NCI-H128 (cell line): Measurements from ENCODE around the gene KLHL40.

ENCODE experiments used
- DNase-seq: peaks from one replicate; lab custom pipeline; 2025; ENCODE audit not compliant: unreplicated experiment; lab: John Stamatoyannopoulos, UW

KLHL40 gene

DNA sequence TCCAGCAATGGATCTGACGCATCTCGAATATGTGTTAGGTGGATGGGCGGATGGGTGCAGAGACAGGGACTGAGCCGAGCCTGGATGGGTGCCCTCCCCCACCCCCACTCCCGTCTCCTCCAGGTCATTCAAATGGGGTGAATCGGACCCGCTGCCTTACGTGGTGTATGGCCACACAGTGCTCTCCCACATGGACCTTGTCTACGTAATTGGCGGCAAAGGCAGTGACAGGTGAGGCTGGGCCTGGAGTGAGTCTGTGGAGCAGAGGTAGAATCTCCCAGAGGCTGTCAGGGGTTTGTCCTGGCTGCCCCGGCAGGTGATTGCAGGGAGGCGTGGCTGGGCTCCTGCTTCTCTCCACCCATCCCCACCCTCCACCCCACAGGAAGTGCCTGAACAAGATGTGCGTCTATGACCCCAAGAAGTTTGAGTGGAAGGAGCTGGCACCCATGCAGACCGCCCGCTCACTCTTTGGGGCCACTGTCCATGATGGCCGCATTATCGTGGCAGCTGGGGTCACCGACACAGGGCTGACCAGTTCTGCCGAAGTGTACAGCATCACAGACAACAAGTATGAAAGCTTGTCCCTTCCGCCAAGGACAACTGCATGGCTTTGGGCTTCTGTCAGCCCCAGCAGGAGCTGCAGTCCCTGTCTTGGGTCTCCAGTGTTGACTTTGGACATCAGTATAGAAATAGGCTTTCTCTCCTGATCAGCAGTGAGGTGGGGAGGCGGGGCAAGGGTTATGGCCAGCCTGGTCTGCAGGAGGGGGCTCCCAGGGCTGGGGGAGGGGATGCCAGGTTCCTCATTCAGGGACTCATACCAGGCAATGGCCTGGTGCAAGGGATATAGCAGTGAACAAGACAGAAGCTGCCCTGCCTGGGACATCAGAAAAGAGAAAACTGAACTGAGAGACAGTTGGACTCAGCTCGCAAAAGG, 3.4 kb downstream of the KLHL40 start:
- DNase-seq, result no peak

DNA sequence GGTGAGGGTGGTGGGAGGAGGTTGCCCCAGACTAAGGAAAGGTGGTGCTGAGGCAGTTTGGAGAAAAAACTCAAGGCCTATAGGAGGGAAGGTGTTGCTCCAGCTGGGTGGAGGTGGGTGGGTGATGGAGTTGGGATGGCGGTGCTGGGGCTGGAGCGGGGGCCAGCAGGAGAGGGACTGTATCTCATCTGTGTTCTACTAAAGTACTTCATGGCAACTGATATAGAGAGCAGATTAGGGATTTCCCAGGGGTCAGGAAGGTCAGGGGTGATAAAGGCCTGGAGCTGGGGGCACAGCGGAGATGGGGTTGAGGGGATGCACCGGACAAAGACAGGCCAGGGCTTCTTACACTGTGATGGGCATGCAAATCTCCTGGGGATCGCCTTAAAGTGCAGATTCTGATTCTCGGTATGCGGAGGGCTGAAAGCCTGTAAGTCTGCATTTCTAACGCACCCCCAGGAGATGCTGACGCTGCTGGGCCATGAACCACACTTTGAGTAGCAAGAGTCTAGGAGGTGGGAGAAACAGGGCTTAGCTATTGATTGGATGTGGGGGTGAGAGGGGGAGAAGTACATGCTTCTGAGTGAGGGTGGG, 4.2 kb downstream of the KLHL40 start:
- no peak for DNase-seq

DNA sequence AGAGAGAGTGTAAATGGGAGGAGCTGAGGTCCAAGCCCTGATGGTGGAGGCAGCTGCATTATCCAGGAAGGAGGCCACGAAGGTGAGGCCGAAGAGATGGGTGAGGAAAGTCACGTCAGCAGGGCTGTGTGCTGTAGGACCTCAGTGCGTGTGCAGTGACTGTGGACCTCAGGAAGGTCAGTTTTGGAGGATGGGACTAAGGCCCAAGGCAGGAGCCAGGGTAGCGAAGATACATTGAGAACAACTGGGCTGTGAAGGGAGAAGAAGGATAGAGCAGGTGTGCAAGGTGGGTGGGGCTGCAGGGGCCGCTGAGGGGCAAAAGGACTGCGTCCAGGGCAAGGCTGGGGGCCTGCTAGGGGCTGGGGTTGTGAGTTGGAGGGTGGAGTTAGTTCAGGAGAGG, 4.9 kb downstream of the KLHL40 start:
- no peak for DNase-seq

DNA sequence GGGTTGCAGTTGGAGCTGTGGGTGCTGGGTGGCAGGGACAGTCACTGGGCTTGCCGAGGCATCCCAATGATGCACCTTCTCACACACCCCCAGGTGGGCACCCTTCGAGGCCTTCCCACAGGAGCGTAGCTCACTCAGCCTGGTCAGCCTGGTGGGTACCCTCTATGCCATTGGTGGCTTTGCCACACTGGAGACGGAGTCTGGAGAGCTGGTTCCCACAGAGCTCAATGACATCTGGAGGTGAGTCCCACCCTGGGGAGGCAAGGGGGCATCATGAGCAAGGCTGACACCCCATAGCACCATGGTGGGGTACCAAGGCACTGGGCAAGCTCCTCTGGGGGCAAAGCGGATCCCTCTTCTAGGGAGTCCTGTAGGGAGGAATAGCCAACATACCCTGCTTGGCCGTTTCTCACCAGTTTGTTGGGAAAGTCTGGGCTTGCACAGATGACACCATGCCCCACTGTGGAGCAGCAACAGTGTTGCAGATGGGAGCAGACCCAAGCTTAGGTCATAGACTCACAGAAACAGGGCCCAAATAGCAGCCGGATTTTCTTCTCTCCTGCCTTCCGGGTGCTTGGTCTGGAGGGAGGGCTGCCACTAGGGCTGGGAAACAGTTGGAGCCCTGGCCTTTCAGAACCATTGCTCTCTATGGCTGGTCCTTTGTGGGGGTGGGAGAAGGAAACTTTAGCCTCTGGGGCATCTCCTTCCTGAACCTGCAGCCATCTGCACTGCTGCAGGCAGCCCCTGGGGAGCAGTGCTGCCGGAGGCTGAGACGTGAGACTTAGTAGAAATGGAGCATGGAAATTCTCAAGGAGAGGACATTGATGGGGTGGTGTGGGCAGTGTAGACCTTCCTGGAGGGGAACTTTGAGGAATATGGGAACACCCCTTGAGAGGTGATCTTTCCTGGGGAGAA, 5.7 kb downstream of the KLHL40 start:
- no peak for DNase-seq

DNA sequence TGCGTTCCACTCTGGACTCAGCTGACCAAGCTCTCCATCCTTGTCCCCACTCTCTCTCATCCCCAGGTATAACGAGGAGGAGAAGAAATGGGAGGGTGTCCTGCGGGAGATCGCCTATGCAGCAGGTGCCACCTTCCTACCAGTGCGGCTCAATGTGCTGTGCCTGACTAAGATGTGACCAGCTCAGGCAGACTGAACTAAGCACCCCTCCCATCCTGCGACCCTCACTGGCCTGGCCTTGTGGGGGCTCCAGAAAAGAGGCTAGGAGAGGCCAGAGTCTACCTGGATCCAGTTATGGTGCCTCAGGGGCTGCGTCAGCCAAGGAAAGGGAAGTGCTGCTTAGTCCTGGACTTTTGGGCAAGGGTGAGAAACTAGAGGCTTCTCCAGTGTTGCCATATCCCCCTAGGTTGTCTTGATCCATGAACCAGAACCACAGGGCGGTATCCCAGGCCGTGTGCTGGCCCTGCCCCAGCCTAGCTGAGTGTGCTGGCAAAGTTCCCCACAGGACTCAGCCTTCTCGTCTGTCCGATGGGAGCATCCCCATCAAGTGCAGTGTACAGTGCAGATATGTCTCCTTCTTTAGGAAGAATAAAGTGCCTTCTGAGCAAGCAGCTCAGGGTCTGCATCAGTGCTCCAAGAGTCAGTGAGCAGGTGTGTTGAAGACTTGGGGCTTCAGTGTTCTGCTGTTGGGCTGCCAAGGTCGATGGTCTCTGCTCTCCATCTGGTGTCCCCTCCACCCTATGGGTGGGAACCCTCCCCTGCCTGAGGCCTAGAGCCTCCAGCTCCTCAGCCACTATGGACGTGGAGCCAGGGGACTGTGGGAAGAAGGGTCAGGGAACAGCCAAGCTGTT, 6.7 kb downstream of the KLHL40 start:
- no peak for DNase-seq

DNA sequence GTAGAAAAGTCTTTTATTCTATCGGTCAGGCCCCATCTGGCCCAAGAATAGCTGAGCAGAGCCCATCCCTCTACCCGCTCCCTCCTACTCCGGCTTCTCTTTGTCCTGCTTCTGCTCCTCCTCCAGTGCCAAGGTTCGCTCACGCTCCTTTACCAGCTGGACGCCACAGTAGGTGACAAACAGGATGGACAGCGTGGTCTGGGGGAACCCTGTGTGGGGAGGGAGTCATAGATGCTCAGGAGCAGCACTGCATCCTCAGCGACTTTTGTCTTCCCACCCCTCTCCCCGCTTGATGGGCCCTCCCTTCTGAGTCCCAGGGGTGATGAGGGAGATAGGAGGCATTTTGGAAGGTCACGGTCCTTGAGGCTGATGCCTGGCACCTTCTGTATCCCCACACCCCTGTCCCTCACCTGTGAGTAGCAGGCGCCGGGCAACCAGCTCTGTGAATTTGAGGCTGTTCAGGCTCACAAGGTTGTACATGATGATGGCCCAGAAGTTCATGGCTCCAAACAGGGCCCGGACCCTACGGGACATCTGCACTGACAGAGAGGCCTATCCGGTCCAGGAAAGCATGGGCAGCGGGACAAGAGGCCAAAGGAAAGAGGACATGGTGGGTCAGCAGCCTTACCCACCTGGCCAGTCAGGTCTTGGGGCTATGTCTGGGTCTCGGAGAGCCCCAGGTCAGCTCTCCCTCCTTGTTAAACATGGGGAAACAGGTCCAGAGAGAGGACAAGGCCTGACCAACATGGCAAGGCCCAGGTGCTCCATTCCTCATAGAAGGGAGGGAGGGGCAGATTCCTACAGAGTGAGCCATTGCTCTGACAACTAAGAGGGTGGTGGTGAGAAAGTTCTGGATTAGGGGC, 7.6 kb downstream of the KLHL40 start:
- DNase-seq, result no peak

DNA sequence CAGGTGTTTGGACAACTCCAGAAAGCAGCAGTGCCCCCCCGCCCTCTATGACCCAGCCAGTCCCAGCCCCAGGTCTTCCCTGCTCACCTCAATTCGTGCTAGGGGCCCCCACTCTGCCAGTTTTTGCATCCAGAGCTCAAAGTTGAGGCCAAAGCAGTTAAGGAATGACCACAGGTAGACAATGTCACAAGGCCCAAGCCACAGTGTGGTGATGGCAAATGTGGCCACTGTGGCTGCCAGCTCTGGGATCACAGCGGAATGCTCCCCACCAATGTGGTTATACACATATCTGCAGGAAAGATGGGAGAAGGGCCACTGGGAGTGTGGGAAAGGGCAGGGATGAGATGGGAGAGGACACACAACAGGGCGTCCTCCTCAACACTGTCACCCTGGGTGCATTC, 8.2 kb downstream of the KLHL40 start:
- no peak for DNase-seq

DNA sequence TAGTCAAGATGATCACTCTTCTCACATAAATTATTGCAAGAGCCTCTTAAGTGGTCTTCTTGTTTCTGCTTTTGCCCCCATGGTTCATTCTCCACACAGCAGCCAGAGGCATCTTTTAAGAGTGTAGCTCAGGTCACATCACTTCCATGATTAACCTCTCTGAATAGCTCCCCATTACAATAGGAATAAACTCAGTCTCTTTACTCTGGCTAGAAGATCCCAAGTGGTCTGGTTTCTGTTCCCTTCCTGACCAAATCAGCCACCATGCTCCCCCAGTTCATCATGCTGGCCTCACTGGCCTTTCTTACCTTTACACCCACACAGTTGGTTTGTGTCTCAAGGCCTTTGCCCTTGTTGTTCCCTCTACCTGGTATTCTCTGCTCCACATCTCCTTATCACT, 9.0 kb downstream of the KLHL40 start:
- DNase-seq, result no peak

DNA sequence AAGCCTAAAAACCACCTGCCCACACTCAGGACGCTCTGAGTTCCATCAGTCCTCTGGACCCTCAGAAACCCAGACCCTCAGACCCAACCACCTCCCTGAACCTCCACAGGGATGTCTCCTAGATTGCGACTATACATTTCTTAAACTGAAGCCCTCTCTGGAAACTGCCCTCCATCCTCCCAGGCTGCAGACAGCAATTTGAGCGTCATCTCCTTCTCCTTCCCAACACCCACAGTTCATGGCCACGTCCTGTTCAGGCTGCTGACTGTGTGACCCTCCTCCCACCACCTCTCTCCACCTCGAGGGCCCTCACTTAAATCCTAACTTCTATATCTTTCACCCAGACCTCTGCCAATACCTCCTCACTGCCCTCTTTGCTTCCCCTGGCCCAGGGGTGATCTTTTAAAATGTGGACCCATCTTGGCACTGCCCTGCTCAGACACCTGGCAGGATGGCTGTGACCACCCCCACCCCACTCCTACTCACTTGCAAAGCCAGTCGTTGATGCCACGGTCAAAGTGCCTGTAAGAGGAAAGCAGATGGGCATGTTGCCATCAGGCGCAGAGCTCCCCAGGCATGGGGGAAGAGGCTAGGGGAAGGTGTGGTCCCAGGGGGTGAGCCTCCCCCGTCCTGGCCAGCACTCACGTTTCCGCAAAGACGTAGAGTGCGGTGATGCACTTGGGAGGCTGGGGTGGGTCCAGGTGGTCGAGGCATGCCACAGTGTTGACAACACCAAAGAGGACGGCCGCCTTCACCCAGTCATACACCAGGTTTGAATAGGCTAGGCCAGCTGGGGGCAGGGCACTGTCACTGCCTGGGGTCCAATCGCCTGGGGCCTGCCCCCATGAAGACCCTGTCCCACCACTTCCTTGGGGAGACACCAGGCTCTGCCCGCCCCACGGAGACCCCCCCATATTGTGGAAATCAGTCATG, 11.3 kb downstream of the KLHL40 start:
- no peak for DNase-seq

DNA sequence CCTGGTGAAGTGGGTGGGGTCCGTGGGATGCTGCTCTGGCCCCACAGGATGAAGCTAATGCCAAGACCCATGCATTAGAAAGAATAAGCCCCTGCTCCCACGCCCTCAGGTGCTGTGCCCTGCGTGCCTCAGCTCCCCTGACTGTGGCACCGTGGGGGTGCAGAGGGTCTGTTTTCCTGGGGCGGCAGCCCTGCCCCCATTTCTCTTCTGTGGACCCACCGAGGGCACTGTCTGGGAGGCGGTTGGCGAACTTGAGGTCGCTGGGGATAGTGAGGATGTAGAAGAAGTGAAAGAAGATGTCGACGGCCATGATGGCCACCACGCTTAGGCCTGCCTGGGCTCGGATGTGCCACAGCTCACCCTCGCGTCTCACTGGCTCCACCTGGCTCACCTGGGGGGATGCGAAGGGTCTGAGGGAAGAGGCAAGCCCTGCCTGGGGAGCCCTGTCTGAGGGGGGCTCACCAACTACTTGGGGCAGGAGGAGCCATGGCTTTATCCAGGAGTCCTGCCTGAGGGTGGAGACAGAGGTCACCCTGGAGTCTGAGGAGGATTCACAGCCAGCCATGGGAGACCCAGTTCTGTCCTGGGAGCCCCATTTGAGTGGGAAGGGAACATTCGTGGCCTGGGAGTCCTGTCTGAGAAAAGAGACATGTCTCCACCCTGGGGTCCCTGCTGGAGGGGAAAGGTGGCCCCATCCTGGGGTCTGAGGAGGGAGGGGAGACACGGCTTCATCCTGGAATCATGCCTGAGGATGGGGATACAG, 12.1 kb downstream of the KLHL40 start:
- no peak for DNase-seq

DNA sequence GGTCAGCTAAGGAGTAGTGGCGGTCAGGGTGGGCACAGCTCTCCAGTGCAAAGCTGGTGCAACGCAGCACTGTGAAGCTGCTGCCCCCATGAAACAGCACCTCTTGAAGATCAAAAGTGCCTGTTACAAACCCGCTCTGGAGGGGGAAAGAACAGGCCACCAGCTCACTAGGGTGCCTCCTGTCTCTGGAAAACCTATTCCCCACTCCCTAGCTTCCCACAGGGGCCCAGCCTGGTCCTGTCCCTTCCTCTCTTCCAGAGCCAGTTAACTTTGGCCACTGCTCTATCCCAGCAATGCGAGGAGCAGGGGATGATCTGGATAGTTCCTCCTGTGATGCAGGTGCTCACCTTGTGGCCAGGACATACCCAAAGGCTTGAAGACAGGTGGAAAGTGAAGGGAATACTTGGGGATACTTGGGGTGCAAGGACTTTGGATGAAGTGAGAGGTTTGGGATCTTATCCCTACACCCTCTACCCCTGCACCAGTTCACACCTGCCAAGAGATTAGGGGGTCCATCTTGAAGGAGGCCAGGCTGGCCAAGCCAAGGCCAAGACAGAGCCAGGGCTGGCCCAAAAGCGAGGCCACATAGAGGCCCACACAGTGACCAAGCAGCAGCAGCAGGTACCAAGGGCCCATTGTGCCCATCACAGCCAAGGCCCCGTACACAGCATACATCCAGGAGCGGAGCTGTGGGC, 13.0 kb downstream of the KLHL40 start:
- no peak for DNase-seq

DNA sequence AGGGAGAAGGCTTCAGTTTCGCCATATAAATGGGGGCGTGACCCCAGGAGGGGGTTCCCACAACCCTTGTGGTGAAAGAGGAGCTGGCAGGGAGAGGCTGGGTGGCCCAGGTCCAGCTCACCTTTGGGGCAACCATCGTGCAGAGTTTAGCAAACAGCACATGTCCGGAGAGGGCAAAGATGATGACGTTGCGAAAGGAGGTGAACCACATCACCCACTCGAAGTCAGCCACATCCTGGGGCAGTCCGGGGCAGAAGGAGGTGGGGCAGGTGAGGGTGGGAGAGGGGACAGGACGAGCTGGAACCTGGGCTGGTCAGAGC, 13.5 kb downstream of the KLHL40 start:
- no peak for DNase-seq

DNA sequence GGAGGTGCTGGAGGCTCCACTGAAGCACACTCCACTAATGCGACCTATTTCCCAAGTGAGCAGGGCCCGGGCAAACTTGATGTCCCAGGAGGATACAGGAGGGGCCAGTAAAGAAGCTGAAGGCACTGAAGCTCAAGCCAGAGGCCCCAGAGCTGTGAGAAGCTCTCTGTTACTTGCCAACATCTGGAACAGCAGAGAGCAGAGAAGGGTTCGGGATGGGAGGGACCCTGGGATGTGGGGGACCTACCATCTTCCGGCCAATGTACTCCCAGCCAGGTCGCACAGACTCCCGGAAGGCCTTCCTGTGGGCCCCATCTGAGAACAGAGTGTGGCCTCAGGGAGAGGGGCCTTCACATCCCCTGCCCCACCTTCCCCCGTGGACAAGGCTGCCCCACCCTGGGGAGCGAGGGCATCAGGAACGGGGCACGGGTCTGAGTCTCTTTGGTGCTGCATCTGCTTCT, 14.2 kb downstream of the KLHL40 start:
- DNase-seq, result no peak

DNA sequence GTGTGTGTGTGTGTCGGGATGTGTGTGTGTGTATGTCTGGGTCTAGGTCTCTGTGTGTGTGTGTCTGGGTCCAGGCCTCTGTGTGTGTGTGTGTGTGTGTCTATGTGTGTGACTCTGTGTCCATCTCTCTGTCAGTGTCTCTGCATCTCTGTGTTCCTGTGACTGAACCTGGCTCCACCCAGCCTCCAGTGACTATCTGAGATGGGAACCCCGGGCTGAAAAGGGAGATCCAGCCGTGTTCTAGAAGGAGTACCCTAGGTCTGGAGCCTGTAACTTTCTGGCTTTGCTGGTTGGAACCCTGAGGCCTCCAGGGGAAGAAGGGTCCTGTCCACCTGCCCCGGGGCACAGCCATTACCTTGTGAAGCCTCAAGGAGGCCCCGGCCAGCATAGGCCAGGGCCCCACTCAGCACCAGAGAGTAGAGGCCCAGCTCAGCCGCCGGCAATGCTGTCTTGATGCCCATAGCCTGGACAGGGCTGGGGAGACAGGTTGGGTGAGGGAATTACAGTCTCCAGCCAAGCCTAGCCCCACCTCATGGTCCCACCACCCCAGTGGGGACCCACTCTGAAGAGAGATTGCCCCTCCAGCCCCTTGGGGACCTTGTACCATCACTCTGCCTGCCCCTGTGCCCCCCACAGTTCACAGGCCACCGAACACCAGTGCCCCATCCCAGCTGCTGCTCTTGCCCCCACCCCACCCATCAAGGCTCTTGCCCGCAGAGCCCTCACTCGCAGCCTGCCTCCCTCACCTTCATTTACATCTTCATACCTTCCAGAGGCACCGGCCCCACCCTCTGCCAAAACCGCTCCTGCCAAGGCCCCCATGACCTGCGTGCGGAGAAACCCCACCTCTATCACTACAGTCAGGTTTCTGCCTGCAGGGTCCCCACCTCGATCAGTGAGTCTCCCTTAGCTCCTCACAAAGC, 15.3 kb downstream of the KLHL40 start:
- DNase-seq, result no peak

DNA sequence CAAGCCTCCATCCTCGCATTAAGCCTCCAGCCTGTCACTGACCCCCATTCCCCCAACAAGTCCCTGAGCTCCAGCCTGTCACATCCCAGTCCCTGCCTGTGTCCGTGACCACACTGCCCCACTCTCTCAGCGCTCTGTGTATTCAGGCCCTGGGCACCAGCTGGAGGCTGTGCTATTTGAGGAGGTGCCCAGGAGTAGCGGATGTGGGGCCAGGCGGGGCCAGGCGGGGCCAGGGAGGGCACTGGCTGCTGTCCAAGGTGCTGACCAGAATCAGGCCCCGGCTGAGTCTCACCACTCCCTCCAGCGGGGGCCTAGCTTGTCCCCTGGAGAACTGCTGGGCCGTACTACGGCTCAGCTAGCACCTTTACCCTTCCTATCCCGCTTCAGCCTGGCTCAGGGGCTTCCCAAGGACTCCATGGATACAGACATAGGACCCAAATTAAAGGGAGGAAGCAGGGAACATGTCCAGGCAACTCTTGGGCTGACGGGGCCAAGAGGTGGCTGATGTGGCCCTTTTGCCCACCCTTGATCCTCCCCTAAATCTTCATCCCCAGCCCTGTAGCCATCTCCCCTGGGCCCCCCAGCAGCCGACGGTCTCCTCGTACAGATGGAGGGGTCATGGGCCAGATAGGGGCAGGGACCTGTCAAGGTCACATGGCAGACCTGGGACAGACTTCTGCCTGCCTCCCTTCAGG, 16.2 kb downstream of the KLHL40 start:
- no peak for DNase-seq
